Suprapubic skin (tissue), 4 donors: Measurements from ENCODE around the gene LCE2A. TPM values are rescaled to one million over a fixed set of nuclear protein-coding genes. Genes with fewer than 3 reads are reported as not detected.
"Not testable (repeated sequence)": the region's sequence is repeated elsewhere in the genome, so short reads cannot be mapped to it uniquely, and the experiment has no call there.

ENCODE experiments used
- DNase-seq, 2 donors: peaks; one replicate each; pipeline ENCODE4 v3.0.0-alpha.2; 2019; ENCODE audit warnings: low spot score in 2 of 2
- H3K27ac ChIP-seq: fragments of 200-600 bp; sonication (generic); one replicate; pipeline ENCODE4 v1.5.1; 2019
- H3K27me3 ChIP-seq: fragments of 200-600 bp; sonication (generic); one replicate; pipeline ENCODE4 v1.5.1; 2019
- H3K36me3 ChIP-seq: fragments of 200-600 bp; sonication (generic); one replicate; pipeline ENCODE4 v1.5.1; 2019
- H3K4me1 ChIP-seq: fragments of 200-600 bp; sonication (generic); one replicate; pipeline ENCODE4 v1.5.1; 2019
- H3K4me3 ChIP-seq: fragments of 200-600 bp; sonication (generic); one replicate; pipeline ENCODE4 v1.5.1; 2019; ENCODE audit warnings: mild to moderate bottlenecking
- H3K9me3 ChIP-seq: fragments of 200-600 bp; sonication (generic); one replicate; pipeline ENCODE4 v1.5.1; 2019
- EP300 ChIP-seq: sonication (generic); formaldehyde crosslinking; IDR thresholded peaks from one replicate; pipeline ENCODE4 v1.6.1; 2017; ENCODE audit warnings: antibody characterized with exemption
- POLR2A ChIP-seq, 2 donors: fragments of 450-650 bp; IDR thresholded peaks; one replicate each; pipeline ENCODE4 v1.6.1; 2017; ENCODE audit warnings: antibody characterized with exemption in 2 of 2, mild to moderate bottlenecking in 2 of 2, moderate library complexity in 2 of 2
- POLR2AphosphoS5 ChIP-seq, 3 donors: sonication (generic); formaldehyde crosslinking; IDR thresholded peaks; one replicate each; pipeline ENCODE4 v1.6.1; 2017; ENCODE audit warnings: antibody characterized with exemption in 3 of 3
- WGBS: methylation state at CpG from one replicate; pipeline ENCODE4 v1.1.5; 2018; 5-methylcytosine and 5-hydroxymethylcytosine counted together
- total RNA-seq, 4 donors: library from RNA; depleted of rRNA; stranded (reverse); fragments of >200 nt; gene quantifications; one replicate each; pipeline ENCODE4 v1.1.0, GENCODE V29; 2016
- TF ChIP-seq, protein P1 (sequence below), 2 donors: fragments of 200-600 bp in 1 of 2; fragments of 450-650 bp in 1 of 2; sonication (generic) in 1 of 2; IDR thresholded peaks; one replicate each; pipeline ENCODE4 v1.5.1; 2016 to 2019; ENCODE audit warnings: antibody characterized with exemption in 2 of 2, mild to moderate bottlenecking in 1 of 2, moderate library complexity in 1 of 2

LCE2A gene
- total RNA-seq, 4 donors from 2014 or later = 28.2 to 457 (median 159) TPM

DNA sequence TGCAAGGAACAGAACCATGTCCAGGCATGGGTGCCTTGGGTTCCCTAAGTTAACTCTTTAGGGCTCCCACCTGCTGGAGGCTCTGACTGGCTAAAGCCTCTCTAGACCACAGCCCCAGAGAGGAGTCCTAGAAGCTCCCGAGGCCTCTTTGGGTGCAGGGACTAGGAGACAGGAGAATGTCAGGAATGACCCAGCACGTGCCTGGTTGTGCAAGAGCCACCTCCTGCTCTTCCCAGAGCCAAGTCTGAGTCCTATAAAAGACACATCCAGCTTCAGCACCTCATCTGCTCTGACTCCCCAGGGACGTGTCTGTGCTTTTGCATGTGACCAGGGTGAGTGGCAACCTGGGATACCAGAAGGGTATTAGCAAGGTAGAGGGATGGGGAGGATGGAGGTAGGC is 35.0 kb upstream of the LCE2A start, which contains the start of gene LCE2D:
TSS of gene LCE2D (plus strand) at position 283 of the 400 bp plus-strand sequence. CDS start 726 bp downstream, outside the sequence.
- Histone ChIP-seq H3K9me3 (no peaks in the 10 kb centered on the region), H3K36me3 (no peaks in the 10 kb centered on the region), H3K27me3 (no peaks in the 10 kb centered on the region), H3K4me3 (no peak within 1 kb of the TSS), H3K27ac (no peak within 1 kb of the TSS), H3K4me1 (no peaks in the 10 kb centered on the region)
- 100% methylated on average over 3 of the region's 3 CpGs for WGBS
- TF ChIP-seq, protein P1, sequence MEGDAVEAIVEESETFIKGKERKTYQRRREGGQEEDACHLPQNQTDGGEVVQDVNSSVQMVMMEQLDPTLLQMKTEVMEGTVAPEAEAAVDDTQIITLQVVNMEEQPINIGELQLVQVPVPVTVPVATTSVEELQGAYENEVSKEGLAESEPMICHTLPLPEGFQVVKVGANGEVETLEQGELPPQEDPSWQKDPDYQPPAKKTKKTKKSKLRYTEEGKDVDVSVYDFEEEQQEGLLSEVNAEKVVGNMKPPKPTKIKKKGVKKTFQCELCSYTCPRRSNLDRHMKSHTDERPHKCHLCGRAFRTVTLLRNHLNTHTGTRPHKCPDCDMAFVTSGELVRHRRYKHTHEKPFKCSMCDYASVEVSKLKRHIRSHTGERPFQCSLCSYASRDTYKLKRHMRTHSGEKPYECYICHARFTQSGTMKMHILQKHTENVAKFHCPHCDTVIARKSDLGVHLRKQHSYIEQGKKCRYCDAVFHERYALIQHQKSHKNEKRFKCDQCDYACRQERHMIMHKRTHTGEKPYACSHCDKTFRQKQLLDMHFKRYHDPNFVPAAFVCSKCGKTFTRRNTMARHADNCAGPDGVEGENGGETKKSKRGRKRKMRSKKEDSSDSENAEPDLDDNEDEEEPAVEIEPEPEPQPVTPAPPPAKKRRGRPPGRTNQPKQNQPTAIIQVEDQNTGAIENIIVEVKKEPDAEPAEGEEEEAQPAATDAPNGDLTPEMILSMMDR (IDR thresholded peaks at IDR 0.05) = no peak
- TF ChIP-seq EP300 (no peak), POLR2A (IDR thresholded peaks at IDR 0.05) (no peak), POLR2AphosphoS5 (IDR thresholded peaks at IDR 0.05) (no peak)
- DNase-seq = no peak

DNA sequence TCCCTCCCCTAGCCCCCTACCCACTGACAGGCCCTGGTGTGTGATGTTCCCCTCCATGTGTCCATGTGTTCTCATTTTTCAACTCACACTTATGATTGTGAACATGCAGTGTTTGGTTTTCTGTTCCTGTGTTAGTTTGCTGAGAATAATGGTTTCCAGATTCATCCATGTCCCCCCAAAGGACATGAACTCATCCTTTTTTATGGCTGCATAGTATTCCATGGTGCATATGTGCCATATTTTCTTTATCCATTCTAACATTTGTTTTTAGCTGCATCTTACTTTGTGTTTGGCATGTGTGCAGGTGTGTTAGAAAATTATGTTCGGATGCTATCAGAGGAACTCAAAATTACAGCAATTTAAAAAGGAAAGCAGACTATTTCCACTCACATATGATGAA is 32.0 kb upstream of the LCE2A start:
- 97% methylated on average over 1 of the region's 1 CpG for WGBS
- not testable (repeated sequence) for H3K4me3 ChIP-seq, H3K27me3 ChIP-seq, H3K27ac ChIP-seq, DNase-seq, H3K36me3 ChIP-seq, H3K9me3 ChIP-seq, H3K4me1 ChIP-seq

DNA sequence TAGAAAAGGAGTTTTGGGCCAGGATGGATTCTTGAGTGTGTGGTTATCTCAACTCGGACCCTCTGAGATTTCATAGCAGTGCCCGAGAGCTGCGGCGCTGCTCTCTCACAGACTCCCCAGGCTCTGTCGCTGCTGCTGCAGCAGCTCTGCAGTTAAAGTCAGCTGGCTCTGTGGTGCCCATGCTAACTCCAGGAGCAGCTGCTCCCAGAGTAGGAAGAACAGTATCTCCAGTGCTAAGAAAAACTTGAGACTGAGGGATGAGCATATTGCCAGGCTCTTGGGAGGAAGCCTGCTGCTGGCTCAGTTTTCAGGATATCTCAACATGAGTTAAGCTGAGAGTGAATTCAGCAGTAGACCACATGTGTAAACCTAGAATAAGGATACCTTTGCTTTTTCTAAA is 30.5 kb upstream of the LCE2A start:
- no peaks in the 10 kb centered on the region for H3K9me3 ChIP-seq
- WGBS = 91% methylated on average over 5 of the region's 5 CpGs
- TF ChIP-seq, protein P1 (IDR thresholded peaks at IDR 0.05) = no peak
- no peak for TF ChIP-seq POLR2AphosphoS5 (IDR thresholded peaks at IDR 0.05)
- no peak for TF ChIP-seq EP300
- no peak for TF ChIP-seq POLR2A (IDR thresholded peaks at IDR 0.05)

DNA sequence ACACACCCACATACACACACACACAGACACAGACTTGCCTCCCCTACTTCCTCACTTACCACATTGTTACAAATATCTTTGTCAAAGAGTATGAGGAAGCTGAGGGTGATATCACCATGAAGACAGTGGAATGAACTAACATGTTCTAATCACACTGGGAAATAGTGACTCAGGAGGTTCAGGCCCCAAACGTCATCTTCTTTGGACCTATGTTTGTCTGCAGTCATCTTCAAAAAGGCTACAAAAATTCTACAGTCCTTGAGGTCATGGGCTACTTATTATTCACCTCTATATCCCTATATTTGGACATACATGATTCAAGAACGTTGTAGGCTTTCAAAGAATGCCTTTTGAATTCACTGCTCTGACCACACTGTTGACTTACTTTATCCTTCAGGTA is 25.1 kb upstream of the LCE2A start:
- H3K9me3 ChIP-seq = no peaks in the 10 kb centered on the region
- no peak for TF ChIP-seq POLR2AphosphoS5 (IDR thresholded peaks at IDR 0.05)
- no peak for TF ChIP-seq EP300
- TF ChIP-seq, protein P1 (IDR thresholded peaks at IDR 0.05) = no peak
- no peak for TF ChIP-seq POLR2A (IDR thresholded peaks at IDR 0.05)
- H3K4me3 ChIP-seq = no peak overlapping the region
- no peak overlapping the region for H3K27ac ChIP-seq
- H3K36me3 ChIP-seq = no peaks in the 10 kb centered on the region
- DNase-seq = no peak
- peaks cover 2% of the 10 kb centered on the region for H3K27me3 ChIP-seq
- 66% methylated on average over 2 of the region's 2 CpGs for WGBS
- H3K4me1 ChIP-seq = no peaks in the 10 kb centered on the region

More for the DNA sequence above, 30.5 kb upstream of the LCE2A start:
- Histone ChIP-seq H3K36me3 (no peaks in the 10 kb centered on the region), H3K27me3 (no peaks in the 10 kb centered on the region), H3K4me3 (no peak overlapping the region), H3K27ac (no peak overlapping the region), H3K4me1 (no peaks in the 10 kb centered on the region)
- no peak for DNase-seq

DNA sequence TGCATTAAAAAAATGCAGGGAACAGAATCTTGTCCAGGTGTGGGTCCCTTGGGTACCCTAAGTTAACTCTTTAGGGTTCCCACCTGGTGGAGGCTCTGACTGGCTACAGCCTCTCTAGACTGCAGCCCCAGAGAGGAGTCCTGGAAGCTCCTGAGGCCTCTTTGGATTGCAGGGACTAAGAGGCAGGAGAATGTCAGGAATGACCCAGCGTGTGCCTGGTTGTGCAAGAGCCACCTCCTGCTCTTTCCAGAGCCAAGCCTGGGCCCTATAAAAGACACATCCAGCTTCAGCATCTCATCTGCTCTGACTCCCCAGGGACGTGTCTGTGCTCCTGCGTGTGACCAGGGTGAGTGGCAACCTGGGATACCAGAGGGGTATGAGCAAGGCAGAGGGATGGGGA is 23.2 kb upstream of the LCE2A start, which contains the start of gene LCE2C:
TSS of gene LCE2C (plus strand) at position 297 of the 400 bp plus-strand sequence. CDS start 737 bp downstream, outside the sequence.
- not testable (repeated sequence) for DNase-seq, H3K27me3 ChIP-seq, H3K36me3 ChIP-seq, H3K27ac ChIP-seq, H3K9me3 ChIP-seq, H3K4me3 ChIP-seq, H3K4me1 ChIP-seq
- WGBS = no CpG with 5 or more reads among the region's 3 CpGs

DNA sequence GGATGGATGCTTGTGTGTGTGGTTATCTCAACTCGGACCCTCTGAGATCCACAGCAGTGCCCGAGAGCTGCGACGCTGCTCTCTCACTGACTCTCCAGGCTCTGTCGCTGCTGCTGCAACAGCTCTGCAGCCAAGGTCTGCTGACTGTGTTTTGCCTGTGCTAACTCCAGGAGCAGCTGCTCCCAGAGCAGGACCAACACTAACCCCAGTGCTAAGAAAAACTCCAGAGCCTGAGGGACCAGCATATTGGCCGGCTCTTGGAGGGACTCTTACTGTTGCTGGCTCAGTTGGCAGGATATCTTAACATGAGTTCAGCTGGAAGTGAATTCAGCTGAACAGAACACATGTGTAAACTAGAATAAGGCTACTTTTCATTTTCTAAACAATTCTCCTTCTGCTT is 18.7 kb upstream of the LCE2A start:
- Histone ChIP-seq H3K4me1 (no peaks in the 10 kb centered on the region), H3K9me3 (no peaks in the 10 kb centered on the region), H3K4me3 (no peak overlapping the region), H3K27me3 (peaks cover 5% of the 10 kb centered on the region), H3K36me3 (no peaks in the 10 kb centered on the region), H3K27ac (no peak overlapping the region)
- no peak for TF ChIP-seq POLR2A (IDR thresholded peaks at IDR 0.05)
- no peak for TF ChIP-seq EP300
- TF ChIP-seq, protein P1 (IDR thresholded peaks at IDR 0.05) = no peak
- no peak for TF ChIP-seq POLR2AphosphoS5 (IDR thresholded peaks at IDR 0.05)
- WGBS = 80% methylated on average over 4 of the region's 6 CpGs
- no peak for DNase-seq
